ENCODE data around the gene CLCN4.

The CLCN4 gene

GRCh38 chrX:10167573-10167972 lies 10.8 kb downstream of the CLCN4 start:
- no peak for DNase-seq (ENCODE audit: low spot score)

- DNase-seq (ENCODE audit: low spot score) = no peak
Observed at GRCh38 chrX:10168226-10168625, 11.5 kb downstream of the CLCN4 start.

DNA sequence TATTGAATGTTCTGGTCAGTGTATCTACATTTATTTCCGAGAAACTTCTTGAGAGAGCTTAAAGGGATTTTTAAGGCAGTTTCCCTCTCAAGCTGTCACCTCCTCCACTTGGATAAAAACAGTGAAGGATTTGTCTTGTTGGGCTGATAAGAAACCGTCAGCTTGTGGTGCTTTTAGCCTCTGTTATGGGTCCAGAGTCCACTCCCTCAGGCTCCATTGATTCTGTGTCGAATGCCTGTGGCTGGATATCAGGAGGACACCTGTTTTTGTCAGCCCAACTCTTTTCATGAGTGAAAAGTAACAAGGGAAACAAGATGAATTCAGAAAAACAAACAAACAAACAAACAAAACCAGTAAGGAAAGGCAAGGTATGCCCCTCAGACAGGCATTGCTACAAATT lies 12.4 kb downstream of the CLCN4 start:
- DNase-seq (ENCODE audit: low spot score) = no peak

- no peak for DNase-seq (ENCODE audit: low spot score)
Observed at GRCh38 chrX:10171249-10171648, 14.5 kb downstream of the CLCN4 start.

- no peak for DNase-seq (ENCODE audit: low spot score)
Observed at GRCh38 chrX:10172877-10173276, 16.1 kb downstream of the CLCN4 start.

DNA sequence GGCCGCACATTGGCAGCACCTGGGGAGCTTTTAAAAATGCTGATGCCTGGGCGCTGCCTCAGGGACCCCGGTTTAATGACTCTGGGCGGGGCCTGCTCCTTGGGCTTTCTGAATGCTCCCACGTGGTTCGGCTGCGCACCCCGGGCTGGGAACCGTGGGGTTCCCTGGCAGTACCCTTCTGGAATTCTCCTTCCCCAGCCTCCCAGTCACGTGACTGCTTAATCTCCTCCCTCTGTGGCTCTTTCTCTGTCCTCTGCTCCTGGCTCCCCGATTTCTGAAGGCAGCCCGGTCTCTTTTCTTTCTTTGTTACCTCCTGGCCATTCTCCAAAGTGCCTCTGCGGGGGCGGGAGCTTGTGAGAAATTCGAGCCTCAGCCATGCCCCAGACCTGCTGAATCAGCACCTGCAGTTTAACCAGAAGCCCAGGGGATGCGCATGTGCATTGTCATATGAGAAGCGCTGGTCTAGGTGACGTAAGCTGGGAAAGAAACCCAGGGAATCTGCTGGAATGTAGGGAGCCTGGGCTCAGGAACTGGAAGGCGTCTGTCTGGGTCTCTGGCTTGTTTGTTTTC lies 16.6 kb downstream of the CLCN4 start:
- peak; percentile 96 for DNase-seq (ENCODE audit: low spot score)

DNA sequence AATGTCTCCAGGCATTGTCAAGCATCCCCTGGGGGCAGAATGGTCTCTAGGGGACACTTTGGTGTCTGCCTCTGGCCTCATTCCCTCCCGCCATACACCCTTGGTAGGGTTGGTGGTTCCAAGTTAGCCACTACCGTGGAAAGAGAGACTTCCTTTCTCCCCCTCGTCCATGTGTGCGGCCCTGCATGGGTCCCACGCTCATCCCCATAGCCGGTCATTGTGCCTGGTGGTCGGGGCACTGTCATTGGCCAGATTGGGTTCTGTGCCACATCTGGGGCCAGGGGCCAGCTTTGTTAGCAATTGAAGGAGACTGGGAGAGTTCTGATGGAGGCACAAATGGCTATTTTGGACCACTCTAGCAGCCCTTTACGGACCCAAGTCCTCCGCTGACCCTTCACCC lies 17.3 kb downstream of the CLCN4 start:
- no peak for DNase-seq (ENCODE audit: low spot score)

GRCh38 chrX:10174810-10175209 lies 18.0 kb downstream of the CLCN4 start:
- no peak for DNase-seq (ENCODE audit: low spot score)

DNA sequence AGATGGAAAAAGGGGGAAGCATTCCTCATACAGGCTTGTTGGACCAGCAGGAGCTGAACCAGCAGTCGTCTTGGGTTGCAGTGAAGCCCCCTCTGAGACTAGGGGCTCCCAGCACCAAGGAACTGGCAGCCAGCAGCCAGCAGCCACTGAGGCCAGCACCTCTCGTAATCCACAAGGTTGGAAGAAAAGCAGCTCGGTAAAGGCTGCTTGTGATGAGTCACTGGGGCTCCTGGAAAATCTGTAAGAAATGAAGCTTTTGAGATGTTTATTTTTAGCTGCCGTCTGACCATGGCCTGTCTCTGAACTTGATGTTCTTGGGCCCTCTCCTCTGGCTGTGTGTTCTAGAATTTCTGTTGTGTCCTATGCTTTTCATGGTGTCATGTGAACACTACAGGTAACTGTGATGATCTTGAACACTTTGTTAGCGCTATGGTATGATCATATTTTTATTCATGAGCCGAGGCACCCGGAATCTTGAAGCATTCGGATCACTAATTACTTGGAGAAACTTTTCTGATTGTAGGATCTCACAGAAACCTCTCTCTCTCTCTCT lies 18.6 kb downstream of the CLCN4 start:
- peak; percentile 64 for DNase-seq (ENCODE audit: low spot score)

DNA sequence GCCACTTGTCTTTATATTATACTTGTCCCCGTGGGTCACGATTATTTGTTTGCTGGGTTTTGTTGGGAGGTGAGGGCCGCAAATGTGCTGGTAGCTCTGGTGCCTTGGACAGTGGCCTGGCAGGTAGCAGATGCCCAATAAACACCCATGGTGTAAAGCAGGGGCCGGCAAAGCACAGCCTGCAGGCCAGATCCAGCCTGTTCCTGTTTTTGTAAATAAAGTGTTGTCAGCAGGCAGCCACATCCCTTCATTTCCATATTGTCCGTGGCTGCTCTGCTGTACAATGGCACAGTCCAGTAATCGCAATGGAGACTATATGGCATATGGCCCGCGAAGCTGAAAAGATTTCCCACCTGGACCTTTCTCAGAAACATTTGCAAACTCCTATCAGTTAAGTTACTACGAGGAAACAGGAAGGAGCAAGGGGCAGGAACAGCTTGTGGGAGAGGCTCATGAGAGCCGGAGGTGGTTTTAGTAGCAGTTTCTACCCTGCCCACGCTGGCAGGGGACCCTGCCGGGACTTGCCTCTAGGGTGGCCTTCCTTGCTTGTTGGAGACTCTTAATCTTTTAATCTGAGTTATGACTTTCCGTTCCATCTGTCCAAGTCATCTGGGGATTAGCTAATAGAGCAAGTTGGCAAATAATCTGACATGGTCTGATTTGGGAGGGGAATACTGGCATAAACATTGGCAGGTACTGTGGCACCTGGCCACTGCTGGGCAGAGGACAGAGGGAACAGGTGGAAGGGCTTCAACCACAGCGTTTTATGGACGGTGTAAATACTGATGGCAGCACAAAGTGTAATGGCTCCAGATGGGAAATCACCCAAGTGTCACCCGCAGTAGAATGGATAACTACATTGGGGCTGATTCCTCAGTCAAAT lies 19.6 kb downstream of the CLCN4 start:
- no peak for DNase-seq (ENCODE audit: low spot score)

GRCh38 chrX:10177004-10177396 lies 20.2 kb downstream of the CLCN4 start:
- no peak for DNase-seq (ENCODE audit: low spot score)

DNA sequence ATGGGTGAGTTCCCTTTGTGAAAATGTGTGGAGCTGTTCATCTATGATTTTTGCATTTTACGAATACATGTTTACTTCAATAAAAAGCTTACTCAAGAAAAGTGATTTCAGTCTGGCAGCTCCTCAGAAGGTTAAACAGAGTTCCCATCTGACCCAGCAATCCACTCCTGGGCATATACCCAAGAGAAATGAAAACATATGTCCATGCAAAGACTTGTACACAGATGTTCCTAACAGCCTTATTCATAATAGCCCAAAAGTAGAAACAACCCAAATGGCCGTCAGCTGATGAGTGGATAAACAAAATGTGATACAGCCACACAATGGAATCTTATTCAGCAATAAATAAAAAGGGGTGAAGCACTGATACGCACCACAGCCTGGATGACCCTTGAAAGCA lies 20.8 kb downstream of the CLCN4 start:
- DNase-seq (ENCODE audit: low spot score) = no peak

- no peak for DNase-seq (ENCODE audit: low spot score)
Observed at GRCh38 chrX:10178866-10179463, 22.2 kb downstream of the CLCN4 start.

GRCh38 chrX:10183760-10184159 lies 27.0 kb downstream of the CLCN4 start:
- no peak for DNase-seq (ENCODE audit: low spot score)

GRCh38 chrX:10184411-10184810 lies 27.6 kb downstream of the CLCN4 start:
- DNase-seq (ENCODE audit: low spot score) = no peak

GRCh38 chrX:10186355-10186754 lies 29.6 kb downstream of the CLCN4 start:
- DNase-seq (ENCODE audit: low spot score) = no peak

GRCh38 chrX:10187421-10187820 lies 30.6 kb downstream of the CLCN4 start:
- DNase-seq (ENCODE audit: low spot score) = no peak

- peak; percentile 69 for DNase-seq (ENCODE audit: low spot score)
Observed at GRCh38 chrX:10189317-10190268, 32.8 kb downstream of the CLCN4 start.

- peak; percentile 67 for DNase-seq (ENCODE audit: low spot score)
Observed at GRCh38 chrX:10190367-10190766, 33.6 kb downstream of the CLCN4 start.

GRCh38 chrX:10193587-10193986 lies 36.8 kb downstream of the CLCN4 start:
- DNase-seq (ENCODE audit: low spot score) = no peak

GRCh38 chrX:10195425-10195824 lies 38.6 kb downstream of the CLCN4 start:
- no peak for DNase-seq (ENCODE audit: low spot score)

- DNase-seq (ENCODE audit: low spot score) = no peak
Observed at GRCh38 chrX:10195947-10196346, 39.2 kb downstream of the CLCN4 start.
